Left kidney (tissue), 2 donors: Measurements from ENCODE around the gene TMEM250. TPM values are rescaled to one million over a fixed set of nuclear protein-coding genes. Genes with fewer than 3 reads are reported as not detected.
"Not testable (repeated sequence)": the region's sequence is repeated elsewhere in the genome, so short reads cannot be mapped to it uniquely, and the experiment has no call there.

Source experiments
- DNase-seq: peaks from one replicate; pipeline ENCODE4 v3.0.0-alpha.2; 2013
- polyA plus RNA-seq: library from polyadenylated mRNA; unstranded; fragments of 120-200 nt; gene quantifications from one replicate; pipeline ENCODE4 v1.2.1, GENCODE V29; 2013; ENCODE audit not compliant: insufficient read length

Gene TMEM250
- polyA plus RNA-seq, 1 donor, result 14.0 TPM

DNA sequence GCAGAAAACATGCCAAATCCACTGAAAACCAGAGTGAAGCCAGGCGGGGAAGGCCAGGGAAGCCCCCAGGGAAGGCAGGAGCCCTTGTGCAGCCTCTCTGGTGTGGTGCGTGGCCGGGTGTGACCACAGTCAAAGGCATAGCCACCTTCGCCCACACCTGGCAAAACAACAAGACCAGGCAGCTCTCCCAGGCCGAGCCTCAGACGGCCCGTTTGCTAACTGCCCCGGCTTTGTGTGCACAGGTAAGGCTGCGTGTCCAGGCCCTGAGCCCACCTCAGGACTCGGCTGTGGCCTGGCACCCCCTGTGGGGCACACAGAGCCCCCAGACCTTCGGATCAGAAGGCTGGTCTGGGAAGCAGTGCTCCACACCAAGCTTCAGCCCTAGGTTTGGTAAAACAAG, 6.1 kb downstream of the TMEM250 start:
- no peak for DNase-seq

DNA sequence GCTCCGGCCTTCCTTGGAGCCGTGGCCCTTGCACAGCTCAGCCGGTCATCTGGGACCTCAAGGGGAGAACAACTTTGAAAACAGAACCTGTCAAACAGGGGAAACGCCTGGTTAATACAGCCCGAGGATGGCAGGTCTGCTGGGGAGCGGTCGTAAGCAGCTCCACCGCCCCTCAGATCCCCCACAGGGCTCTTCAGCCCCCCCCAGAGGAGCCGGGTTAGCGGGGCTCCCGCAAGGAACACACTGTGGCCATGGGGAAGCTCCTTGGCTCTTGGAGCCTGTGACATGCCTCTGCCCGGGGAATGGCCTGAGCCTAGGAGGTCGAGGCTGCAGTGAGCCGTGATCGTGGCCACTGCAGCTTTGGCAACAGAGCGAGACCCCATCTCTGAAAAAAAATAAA, 6.8 kb downstream of the TMEM250 start:
- DNase-seq, result no peak

DNA sequence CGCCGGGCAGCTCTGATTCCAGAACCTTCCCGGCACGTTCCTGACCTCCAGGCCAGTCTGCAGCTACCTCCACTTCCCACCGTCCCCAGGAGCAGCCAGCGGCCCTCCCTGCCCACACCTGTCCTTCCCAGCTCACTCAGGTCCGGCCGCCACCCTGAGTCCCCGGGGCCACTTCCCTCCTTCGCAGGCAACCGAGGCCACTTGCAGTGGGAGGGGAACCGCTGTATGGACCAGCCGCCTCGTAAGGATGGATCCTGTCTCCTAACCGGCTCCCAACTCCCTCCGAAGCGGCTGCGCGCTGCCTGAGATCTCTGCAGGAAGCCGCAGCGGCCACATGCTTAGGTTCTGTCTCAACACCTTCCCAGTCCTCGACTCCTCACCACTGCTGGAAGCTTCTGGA, 7.5 kb downstream of the TMEM250 start:
- no peak for DNase-seq

DNA sequence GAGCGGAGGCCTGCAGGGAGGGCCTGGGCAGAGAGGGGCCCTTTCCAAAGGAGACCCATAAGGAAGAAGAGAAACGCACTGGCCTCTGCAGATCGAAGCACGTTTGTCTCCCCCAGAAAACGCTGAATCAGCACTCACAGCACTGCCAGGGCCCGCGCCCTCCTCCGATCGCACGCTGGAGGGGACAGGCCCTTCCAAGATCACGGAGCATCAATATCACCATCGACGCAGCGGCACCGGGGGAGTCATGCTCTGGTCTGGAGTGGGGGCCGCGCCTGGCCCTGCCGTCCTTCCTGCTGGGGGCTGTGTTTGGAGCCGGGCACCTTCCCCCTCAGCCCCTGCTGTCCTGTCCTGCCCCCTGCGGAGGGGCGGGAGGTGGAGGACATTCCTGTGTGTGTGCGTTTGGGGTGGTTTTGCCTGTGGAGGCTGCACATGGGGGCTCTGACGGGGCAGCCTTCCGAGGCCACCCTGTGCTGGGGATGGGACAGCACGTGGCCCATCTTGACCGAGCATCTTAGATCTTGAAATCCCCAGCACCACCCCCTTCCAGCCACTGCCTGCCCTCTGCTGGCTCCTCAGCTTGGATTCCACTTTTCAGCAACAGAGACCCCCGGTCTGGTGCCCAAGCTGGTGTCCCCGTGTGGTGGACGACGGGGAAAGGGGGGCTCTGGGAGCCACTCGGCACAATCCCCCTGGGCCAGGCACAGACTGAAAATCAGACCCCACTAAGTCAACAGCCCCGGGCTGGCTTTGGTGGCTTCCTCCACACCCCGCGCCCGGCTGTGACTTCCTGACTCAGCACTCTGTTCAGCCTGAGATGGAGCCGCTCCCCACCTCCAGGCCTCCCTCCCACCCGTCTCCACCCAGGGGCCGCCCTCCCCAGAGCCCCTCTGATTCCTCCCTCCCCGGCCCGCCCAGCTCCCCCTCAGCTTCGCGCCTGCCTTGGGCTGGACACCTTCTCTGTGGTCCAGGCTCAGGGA, 8.3 kb downstream of the TMEM250 start:
- DNase-seq, result no peak

DNA sequence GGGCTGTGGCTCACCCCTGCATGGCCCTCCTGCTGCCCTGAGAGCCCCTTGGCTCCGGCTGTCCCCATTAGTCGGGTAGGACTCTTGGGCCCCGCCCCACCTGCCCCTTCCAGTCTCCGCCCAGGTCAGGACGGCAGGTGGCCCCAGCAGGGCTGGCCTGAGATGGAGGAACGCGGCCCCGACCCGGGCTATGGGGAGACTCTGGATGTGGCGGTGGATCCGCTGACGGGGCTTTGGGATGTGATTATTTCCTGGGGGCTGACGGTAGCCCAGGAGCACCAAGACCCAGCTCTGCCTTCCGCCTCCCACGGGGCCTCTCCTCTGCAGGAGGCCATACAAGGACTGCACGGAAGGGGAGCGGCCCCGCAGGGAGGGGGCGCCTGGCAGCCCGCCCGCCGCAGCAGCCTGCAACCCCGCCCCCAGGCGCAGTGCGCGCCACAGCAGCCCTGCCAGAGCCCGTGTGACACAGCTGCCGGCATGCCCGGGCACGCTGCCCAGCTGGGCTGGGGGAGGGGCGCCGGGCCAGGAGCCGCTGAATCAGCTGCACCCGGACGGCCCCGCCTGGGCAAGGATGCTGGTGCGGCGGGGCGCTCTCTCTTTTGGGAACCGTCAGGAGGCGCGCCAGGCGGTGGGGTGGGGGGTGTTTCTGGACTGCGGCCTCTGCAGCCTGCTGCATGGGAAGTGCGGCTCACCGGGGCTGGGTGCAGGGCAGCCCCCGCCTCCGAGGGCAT, 9.2 kb downstream of the TMEM250 start:
- no peak for DNase-seq

DNA sequence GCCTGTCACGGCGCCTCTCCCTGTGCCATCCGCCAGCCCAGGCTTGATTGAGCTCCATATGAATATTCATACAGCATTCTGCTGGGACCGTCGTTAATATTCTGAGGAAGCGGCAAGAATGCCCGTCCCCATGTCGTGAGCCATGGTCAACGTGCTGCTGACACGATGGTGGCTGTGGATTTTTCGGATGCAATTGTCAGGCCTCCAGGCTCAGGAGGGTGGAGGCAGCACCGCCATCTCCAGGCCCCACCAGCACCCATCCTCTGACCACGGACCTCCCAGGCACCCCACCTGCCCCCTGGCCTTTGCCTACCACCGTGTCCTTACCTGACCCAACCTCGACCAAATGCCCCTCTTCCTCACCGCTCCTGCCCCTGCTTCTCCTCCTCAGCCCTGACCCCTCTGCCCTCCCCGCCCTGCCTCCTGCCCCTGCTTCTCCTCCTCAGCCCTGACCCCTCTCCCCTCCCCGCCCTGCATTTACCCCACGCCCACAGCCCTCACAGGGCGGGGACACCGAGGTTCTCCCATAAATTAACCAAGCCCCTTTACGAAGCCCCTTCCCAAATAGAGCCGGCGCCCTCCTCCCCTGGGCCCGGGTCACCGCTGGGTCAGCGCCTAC, 9.9 kb downstream of the TMEM250 start:
- no peak for DNase-seq

DNA sequence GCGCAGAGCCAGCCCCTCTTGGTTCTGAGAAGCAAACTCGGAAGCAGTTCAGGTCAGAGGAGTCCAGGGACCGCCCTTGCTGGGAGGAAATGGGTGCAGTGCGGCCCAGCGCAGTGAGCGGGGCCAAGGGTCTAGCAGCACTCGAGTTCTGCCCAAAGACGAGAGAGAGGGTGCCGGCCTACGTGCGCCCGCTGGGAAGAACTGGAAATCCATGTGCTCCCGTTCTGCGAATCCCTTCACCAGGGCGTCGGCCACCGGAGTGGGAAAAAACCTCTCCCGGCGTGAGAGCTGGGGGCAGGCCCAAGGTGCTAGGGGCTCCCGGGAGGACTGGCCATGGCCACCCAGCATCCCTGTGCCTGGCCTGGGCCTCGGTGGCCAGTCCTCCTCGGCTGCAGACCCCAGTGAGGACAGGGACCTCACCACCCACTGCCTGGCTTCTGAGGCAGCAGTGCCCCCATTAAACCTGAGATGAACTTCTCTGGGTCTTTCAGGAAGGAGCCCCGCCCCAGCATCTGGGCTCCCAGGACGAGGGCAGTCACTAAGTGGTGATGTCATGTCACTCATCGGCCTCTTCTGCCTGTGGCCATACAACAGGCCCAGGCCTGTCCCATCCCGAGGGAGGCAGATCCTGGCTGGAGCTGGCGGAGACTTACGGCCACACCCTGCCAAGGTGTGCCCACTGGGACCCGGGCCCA, 10.6 kb downstream of the TMEM250 start:
- DNase-seq, result no peak

DNA sequence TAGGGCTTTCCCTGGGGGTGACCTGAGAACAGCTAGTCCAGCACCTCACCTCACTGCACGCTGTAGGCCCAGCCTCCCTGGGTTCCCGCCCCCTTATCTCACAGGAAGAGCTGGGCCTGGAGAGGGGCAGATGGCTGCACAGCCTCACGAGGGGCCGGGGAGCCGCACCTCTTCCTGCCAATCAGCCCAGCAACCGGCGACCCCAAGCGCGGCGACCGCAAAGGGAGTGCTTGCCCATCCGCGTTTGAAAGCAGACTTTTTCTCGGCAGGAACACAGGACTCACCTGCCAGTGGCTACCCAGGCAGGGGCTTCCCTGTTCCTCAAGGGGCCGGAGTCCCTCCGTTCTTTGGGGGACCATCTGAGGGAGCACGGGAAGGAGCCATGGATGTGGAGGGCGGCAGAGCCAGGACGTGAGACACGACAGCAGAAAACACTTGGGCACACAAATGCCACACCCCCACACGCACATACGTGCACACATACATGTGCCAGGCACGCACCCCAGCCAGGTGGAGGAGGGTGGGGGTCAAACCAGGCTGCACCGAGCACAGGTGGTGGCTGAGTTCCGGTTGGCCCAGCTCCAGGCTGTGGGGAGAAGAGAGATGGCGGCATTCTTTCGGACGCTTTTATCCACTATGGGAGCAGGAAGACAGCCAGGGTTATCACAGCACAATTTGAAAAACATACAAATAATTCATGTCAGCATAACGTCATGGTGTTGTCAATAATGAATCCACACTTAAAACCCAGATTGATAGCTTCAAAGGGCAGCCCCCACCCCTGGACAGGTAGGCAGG, 11.3 kb downstream of the TMEM250 start:
- no peak for DNase-seq

DNA sequence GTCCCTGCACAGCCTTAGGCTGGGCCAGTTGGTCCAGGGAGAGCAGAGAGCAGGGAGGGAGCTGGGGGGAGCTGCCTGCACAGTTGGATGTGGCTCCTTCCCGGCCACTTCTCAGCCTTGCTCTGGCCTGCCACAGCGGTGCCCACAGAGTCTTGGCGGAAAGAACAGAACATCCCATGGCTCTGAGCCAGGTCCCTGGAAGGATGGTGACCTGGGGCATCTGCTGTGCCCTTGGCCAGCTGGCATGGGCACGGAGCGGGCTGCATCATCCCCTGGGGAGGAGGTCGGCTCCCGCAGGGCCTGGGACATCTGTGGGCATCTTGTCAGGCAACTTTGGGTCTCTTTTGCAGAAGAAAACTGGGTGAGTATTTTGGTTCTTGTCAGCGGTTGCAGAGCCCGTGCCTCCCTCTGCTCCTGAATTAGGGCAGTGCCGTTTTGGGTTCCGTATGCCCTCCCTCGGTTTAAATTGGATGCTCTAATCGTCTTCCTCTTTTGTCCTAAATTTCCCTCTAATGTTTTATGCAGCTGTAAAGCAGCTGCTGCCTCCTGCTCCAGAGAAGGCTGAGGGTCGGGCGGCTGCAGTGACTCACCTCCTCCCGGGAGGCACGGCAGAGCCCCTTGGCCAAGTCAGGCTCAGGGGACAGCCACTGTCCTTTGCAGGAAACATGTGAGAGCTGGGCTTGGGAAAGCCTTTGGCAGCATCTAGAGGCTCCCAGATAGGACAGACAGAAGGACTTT, 13.1 kb downstream of the TMEM250 start:
- DNase-seq, result no peak

DNA sequence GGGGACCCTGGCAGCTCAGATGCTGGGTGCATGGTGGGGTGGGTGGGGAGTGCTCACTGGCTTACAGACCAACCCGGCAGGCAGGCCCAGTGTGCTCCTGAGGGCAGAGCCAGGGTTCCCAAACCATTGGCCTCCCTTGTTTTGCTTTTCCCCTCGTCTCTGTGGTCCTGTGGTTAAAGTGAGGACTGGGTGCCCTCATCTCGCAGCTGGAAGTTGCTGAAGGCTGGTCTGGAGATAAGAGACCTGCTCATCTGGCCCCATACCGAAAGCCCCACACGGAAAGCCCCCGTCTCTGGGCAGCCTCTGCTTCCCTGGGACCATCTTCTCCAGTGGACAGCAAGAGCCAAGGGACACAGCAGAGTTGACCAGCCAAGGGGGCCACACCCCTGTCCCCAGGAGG, 13.8 kb downstream of the TMEM250 start:
- no peak for DNase-seq

DNA sequence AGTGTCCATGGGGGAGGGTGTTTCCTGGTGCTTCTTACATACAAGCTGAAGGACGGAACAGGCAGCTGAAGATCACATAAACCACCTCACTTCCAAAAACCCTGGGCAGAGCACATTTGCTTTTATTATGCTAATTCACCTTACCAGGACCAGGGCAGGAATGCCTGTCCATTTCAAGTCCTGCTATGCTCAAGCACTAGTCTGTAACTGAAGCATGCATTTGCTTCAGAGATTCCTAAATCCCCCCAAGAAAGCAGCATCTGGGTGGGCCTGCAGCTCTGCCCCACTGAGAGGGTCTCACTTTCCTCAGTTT, 14.2 kb downstream of the TMEM250 start:
- DNase-seq, result no peak

DNA sequence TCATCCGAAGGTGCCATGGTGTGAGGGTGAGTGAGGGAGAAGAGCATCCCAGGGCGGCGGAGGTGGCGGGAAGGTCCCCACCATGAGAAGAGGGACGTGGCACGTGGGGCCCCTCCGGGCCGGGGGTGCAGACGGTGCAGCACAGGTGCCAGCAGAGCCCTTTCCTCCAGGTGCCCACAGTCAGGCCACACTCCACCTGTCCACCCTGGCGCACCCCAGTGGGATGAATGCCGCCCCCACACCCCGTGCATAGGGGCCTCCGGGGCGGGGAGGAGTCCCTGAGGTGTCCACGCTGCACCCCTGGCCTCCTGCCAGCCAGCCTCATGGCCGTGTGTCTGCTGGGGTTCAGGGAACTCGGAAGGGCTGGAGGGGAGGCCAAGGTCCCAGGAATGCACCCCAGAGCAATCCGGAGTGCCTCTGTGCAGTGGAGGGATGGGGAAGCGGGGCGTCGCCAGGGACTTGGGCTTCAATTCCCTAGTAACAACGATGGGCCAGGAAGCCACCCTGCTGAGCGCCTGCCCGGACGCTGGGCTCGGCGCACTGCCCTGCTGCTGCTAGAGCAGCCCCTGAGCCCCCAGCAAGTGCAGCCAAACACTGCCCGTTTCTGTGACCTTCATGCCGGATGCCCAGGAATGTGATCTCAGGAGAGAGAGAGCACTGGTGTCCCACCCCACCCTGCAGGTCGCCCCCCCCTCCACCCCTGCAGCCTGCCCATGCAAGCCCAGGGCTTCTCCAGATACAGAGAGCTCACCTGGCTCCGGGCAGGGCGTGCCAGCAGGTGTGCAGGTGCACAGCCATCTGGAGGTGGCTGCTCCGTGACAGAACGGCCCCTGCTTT, 14.8 kb downstream of the TMEM250 start:
- no peak for DNase-seq

DNA sequence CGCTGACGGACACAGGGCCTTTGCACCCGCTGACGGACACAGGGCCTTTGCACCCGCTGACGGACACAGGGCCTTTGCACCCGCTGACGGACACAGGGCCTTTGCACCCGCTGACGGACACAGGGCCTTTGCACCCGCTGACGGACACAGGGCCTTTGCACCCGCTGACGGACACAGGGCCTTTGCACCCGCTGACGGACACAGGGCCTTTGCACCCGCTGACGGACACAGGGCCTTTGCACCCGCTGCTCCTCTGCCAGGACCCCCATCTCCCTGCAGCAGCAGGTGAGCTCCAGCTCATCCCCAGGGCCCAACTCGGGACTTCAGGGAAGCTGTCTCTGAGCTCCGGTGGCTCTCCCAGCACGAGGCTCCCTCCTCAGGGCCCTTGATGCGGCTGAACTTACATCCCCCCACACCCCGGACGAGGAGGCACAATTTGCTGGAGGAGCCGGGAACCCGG, 17.0 kb downstream of the TMEM250 start:
- not testable (repeated sequence) for DNase-seq

DNA sequence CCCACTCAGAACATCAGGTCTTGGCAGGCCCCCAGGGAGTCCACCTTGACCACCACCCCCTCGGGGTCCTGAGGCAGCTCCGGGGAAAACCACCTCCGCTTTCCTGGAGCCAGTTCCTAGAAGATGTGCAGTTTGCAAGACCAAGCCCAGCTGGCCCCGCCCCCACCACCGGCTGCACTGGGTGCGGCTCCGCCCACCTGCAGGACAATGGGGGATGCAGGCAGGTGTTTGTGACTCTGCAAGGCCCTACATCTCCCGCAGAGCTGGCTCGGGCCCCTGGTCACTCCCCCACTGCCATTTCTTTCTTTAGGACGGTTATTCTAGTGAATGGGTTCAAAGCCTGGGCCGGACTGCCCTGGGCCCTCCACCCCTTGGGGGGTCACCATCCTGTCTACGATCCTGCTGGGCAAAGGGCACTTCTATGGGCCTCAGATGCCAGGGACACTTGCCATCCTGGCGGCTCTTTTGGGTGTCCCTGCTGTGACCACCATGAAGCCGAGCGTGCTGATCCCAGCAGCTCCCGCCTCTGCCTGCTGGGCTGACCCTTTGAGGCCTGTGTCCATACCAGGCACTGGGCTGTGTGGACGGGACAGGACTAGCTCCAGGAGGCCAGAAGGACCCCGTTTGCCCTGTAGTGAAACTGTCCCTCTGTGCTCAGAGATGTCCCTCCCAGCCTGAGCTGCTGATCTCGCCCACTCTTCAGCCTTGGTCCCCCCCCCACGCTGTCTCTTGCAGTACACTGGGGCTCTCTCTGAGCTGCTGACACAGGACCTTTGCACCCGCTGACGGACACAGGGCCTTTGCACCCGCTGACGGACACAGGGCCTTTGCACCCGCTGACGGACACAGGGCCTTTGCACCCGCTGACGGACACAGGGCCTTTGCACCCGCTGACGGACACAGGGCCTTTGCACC, 17.7 kb downstream of the TMEM250 start:
- no peak for DNase-seq

DNA sequence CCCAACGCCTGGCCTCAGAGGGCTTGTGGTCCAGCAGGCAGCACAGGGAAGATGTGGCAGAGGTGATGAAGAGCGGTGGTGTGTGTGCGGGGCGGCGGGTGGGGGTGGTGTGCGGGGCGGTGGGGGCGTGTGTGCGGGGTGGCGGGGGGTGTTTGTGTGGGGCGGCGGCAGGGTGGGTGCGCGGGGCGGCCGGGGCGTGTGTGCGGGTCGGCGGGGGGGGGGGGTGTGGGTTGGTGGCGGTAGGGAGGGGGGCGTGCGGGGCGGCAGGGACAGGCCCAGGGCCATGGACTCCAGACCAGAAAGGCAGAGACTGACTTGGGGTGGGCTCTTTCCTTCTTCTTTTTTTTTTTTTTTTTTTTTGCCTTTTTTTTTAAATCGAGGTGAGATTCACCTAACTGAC, 19.1 kb downstream of the TMEM250 start:
- DNase-seq, result no peak

DNA sequence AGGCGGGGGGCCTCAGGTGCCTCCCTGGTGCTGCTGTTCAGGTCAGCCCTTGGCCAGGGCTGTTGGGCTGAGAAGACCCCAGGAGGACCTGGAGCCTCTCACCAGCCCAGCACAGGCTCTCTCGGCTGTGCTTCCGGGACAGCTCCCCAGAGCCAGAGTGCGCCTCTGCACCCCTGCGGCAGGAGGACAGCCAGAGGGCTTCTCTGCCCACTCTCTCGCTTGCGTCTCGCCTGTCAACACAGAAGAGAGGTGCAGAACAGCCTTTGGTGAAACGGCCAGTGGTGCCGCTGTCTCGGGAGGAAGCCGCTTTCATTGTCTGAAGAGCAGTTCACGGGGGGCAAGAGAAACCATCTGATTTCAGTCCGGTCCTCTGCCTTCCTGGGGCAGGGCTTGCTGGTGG, 19.8 kb downstream of the TMEM250 start:
- DNase-seq, result no peak

DNA sequence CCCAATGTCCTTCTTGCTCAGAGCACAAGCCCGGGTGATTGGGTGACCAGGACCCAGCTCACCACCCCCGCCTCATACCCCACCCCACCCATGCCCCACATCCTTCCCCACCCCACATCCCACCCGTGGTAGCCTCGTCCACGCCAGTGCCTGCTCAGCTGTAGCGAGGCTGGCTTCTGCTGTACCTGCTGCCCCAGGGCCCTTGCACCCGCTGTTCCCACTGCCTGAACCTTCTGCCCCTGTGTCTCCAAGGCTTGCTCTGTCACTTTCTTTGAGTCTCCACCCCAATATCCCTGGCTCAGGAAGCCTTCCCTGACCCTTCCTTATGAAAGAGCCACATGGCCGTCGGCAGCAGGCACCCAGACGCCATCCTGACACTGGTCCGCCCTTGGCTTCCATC, 20.5 kb downstream of the TMEM250 start:
- no peak for DNase-seq

DNA sequence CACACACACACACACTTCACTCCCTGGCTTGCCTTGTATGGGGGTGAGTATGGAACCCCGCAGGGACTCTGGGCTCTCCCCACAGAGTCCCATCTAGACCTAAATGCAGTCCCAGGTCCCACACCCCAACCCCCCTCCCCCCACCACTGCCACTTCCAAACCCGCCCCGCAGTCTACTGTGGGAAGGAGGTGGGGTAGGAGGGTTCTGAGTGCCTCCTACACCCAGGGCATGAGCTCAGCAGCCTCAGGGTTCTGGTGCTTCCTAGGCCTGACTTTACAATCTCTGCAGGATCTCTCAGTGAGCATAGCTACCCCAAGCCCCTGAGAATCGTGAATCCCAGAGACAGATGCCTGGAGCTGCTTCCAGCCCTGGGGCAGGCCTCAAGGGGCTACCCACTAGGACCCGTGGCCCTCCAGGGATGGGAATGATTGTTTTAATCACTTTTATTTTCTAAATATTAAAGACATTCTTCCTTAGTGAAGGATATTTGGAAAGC, 22.1 kb downstream of the TMEM250 start:
- no peak for DNase-seq
